NCI-H82 treated with DMSO at 0.1 percent for 48 hours (cell line): ENCODE data around the gene TAF11L9.
"Not testable (repeated sequence)": the region's sequence is repeated elsewhere in the genome, so short reads cannot be mapped to it uniquely, and the experiment has no call there.

Source experiments
- DNase-seq: peaks from one replicate; lab custom pipeline; 2025; ENCODE audit not compliant: unreplicated experiment; lab: John Stamatoyannopoulos, UW

The TAF11L9 gene

GRCh38 chr5:17594255-17594654, at the start of gene TAF11L9:
TSS of gene TAF11L9 (minus strand) at chr5:17594394.
- not testable (repeated sequence) for DNase-seq

GRCh38 chr5:17634160-17634559, 40.0 kb upstream of the TAF11L9 start, which contains the start of gene TAF11L14:
TSS of gene TAF11L14 (plus strand) at chr5:17634460.
- DNase-seq, result no peak

GRCh38 chr5:17631788-17632187, 37.6 kb upstream of the TAF11L9 start, which contains the start of gene TAF11L13:
TSS of gene TAF11L13 (plus strand) at chr5:17632088.
- not testable (repeated sequence) for DNase-seq

- no peak for DNase-seq
Observed at GRCh38 chr5:17625686-17626085, 31.5 kb upstream of the TAF11L9 start.

GRCh38 chr5:17620627-17621026, 26.4 kb upstream of the TAF11L9 start:
- DNase-seq, result no peak

GRCh38 chr5:17619354-17619753, 25.2 kb upstream of the TAF11L9 start:
- no peak for DNase-seq

- no peak for DNase-seq
Observed at GRCh38 chr5:17614872-17615605, 20.8 kb upstream of the TAF11L9 start.

GRCh38 chr5:17610092-17610491, 15.9 kb upstream of the TAF11L9 start, which contains the start of gene TAF11L12:
TSS of gene TAF11L12 (plus strand) at chr5:17610392.
- DNase-seq, result not testable (repeated sequence)

- not testable (repeated sequence) for DNase-seq
Observed at GRCh38 chr5:17607461-17607860, 13.3 kb upstream of the TAF11L9 start.

- no peak for DNase-seq
Observed at GRCh38 chr5:17604951-17605350, 10.8 kb upstream of the TAF11L9 start.

GRCh38 chr5:17603880-17604279, 9.7 kb upstream of the TAF11L9 start, which contains the start of gene TAF11L11:
TSS of gene TAF11L11 (plus strand) at chr5:17604183.
- DNase-seq, result not testable (repeated sequence)

- not testable (repeated sequence) for DNase-seq
Observed at GRCh38 chr5:17597728-17598127, 3.5 kb upstream of the TAF11L9 start, which contains the start of gene TAF11L10. TSS of gene TAF11L10 (minus strand) at chr5:17597828.

GRCh38 chr5:17590860-17591259, 3.3 kb downstream of the TAF11L9 start, which contains the start of gene TAF11L8:
TSS of gene TAF11L8 (minus strand) at chr5:17590960.
- DNase-seq, result not testable (repeated sequence)

GRCh38 chr5:17585658-17586057, 8.5 kb downstream of the TAF11L9 start, which contains the start of gene TAF11L7:
TSS of gene TAF11L7 (minus strand) at chr5:17585758.
- DNase-seq, result not testable (repeated sequence)
